ENCODE results near the gene DNAJB9.

Gene DNAJB9

GRCh38 chr7:108585843-108586242 lies 16.2 kb downstream of the DNAJB9 start:
- DNase-seq: no peak
- no peak for TF ChIP-seq POLR2A (IDR thresholded peaks at IDR 0.05; ENCODE audit: low read length)
- TF ChIP-seq GATA1 (IDR thresholded peaks at IDR 0.05; ENCODE audit: low read depth, low read length): no peak

- DNase-seq: peak in 1 of 2 experiments; percentile 19
- TF ChIP-seq GATA1 (IDR thresholded peaks at IDR 0.05; ENCODE audit: low read depth, low read length) (no peak), POLR2A (IDR thresholded peaks at IDR 0.05; ENCODE audit: low read length) (no peak)
Observed at GRCh38 chr7:108586274-108586710, 16.6 kb downstream of the DNAJB9 start.

- TF ChIP-seq GATA1 (IDR thresholded peaks at IDR 0.05; ENCODE audit: low read depth, low read length): no peak
- TF ChIP-seq POLR2A (IDR thresholded peaks at IDR 0.05; ENCODE audit: low read length): no peak
- no peak for DNase-seq
Observed at GRCh38 chr7:108589199-108589598, 19.5 kb downstream of the DNAJB9 start.

DNA sequence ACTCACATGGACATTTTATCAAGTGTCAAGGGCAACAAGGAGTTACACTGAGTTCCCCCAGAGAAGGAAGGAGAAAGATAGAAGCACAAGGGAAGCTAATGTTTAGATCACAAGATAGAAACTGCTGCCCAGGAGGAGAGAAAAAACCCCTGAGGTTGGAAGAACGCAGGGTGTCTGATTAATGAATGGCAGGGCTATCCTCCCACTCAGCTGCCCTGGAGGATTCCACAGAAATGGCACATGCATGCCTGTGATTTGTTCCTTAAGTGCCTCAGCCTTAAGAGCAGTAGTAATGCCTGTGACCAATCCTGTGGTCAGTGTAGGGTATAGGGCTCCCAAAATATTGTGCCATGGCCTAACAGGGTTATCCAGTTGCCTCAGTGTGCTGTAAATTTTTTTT lies 20.2 kb downstream of the DNAJB9 start:
- DNase-seq: no peak
- TF ChIP-seq GATA1 (IDR thresholded peaks at IDR 0.05; ENCODE audit: low read depth, low read length): no peak
- no peak for TF ChIP-seq POLR2A (IDR thresholded peaks at IDR 0.05; ENCODE audit: low read length)

DNA sequence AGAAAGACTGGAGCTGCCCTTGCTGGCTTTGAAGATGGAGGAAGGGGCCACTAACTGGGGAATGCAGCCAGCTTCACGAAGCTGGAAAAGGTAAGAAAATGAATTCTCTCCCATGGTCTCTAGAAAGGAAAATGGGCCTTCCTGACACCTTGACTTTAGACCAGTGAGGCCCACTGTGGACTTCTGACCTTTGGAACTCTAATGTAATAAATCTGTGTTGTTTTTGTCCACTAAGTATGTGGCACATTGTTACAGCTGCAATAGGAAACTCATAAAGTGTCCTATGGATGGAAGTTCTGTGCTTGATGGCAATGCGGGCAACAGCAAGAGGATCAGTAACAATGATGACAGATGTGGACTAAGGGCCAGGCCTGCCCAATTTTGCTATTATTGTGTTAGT lies 20.9 kb downstream of the DNAJB9 start:
- TF ChIP-seq POLR2A (IDR thresholded peaks at IDR 0.05; ENCODE audit: low read length): no peak
- no peak for TF ChIP-seq GATA1 (IDR thresholded peaks at IDR 0.05; ENCODE audit: low read depth, low read length)
- DNase-seq: no peak

GRCh38 chr7:108592646-108593201 lies 23.1 kb downstream of the DNAJB9 start:
- TF ChIP-seq GATA1 (IDR thresholded peaks at IDR 0.05; ENCODE audit: low read depth, low read length) (no peak), POLR2A (IDR thresholded peaks at IDR 0.05; ENCODE audit: low read length) (no peak)

GRCh38 chr7:108596560-108596959 lies 26.9 kb downstream of the DNAJB9 start:
- no peak for DNase-seq

More at GRCh38 chr7:108592646-108593201, 23.1 kb downstream of the DNAJB9 start:
- DNase-seq: peak; percentile 3 to 35

GRCh38 chr7:108598153-108598552 lies 28.5 kb downstream of the DNAJB9 start:
- no peak for DNase-seq
- TF ChIP-seq GATA1 (IDR thresholded peaks at IDR 0.05; ENCODE audit: low read depth, low read length): no peak
- TF ChIP-seq POLR2A (IDR thresholded peaks at IDR 0.05; ENCODE audit: low read length): no peak

More at GRCh38 chr7:108596560-108596959, 26.9 kb downstream of the DNAJB9 start:
- TF ChIP-seq POLR2A (IDR thresholded peaks at IDR 0.05; ENCODE audit: low read length): no peak
- no peak for TF ChIP-seq GATA1 (IDR thresholded peaks at IDR 0.05; ENCODE audit: low read depth, low read length)

DNA sequence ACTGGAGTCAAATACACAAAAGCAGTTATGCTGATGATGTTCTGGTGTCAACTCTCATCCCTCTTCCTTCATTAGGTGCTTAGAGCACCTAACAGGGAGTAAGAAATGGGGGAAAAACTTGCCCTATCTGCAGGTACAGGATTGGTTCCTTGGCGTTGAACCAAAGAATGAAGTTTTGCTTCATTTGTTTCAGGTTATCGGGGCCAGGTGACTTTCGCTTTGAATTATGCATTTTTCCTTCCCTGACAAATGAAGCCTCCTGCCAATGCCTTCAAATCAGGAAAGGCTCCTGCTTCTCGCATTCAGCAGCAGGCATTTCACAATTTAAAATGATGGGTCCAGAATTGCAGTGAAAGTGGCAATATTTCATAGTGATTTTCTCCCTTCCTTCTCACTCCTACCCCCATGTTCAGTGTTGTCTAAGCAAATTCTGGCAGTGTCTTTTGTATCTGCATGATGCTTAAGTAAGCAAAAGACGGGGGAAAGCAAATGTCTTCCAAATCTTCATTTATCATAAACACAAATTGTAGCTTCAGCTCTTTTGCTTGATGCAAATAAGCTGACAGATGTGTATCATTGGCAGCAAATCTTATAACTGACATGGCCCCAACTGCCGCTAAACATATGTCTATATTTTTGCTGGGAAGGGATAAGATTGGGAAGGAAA lies 29.4 kb downstream of the DNAJB9 start:
- no peak for DNase-seq
- TF ChIP-seq GATA1 (IDR thresholded peaks at IDR 0.05; ENCODE audit: low read depth, low read length) (no peak), POLR2A (IDR thresholded peaks at IDR 0.05; ENCODE audit: low read length) (no peak)

DNA sequence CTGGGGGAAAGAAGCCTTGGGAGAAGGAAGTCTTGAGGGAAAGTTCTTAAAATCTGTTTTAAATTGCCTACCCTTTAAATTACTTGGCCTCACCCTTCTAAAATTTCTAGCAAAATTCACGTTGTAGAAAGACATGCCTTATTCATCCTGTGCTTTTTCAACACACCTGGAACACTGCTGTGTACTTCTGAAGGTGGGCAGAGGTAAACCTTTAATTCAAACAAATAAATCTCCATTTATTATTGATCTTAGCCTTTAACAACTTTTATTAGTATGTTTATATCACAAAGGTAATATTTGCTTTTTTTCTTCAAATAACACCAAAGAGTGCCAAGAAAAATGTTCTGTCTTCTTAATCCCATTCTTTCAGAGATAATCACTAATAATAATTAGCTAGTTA lies 30.7 kb downstream of the DNAJB9 start:
- TF ChIP-seq POLR2A (IDR thresholded peaks at IDR 0.05; ENCODE audit: low read length): no peak
- TF ChIP-seq GATA1 (IDR thresholded peaks at IDR 0.05; ENCODE audit: low read depth, low read length): no peak
- no peak for DNase-seq

GRCh38 chr7:108603656-108604306 lies 34.1 kb downstream of the DNAJB9 start:
- DNase-seq: peak in 1 of 2 experiments; percentile 23
- no peak for TF ChIP-seq POLR2A (IDR thresholded peaks at IDR 0.05; ENCODE audit: low read length)
- no peak for TF ChIP-seq GATA1 (IDR thresholded peaks at IDR 0.05; ENCODE audit: low read depth, low read length)

GRCh38 chr7:108604307-108605077 lies 34.8 kb downstream of the DNAJB9 start:
- DNase-seq: peak; percentile 87 to 94
- TF ChIP-seq GATA1 (IDR thresholded peaks at IDR 0.05; ENCODE audit: low read depth, low read length): no peak
- TF ChIP-seq POLR2A (IDR thresholded peaks at IDR 0.05; ENCODE audit: low read length): no peak

GRCh38 chr7:108605559-108606201 lies 36.0 kb downstream of the DNAJB9 start:
- TF ChIP-seq GATA1 (IDR thresholded peaks at IDR 0.05; ENCODE audit: low read depth, low read length) (no peak), POLR2A (IDR thresholded peaks at IDR 0.05; ENCODE audit: low read length) (no peak)
- DNase-seq: no peak

Data from erythroblast (primary cell).